HepG2 (cell line): ENCODE results near the gene ANKRD55. TPM values are rescaled to one million over a fixed set of nuclear protein-coding genes. Genes with fewer than 3 reads are reported as not detected.
A peak's percentile ranks its signal among the peaks of the same experiment; 100 is the strongest.
"Not testable (repeated sequence)": the region's sequence is repeated elsewhere in the genome, so short reads cannot be mapped to it uniquely, and the experiment has no call there.

ENCODE experiments used
- ATAC-seq: fragments of 200-7000 bp; cut with Tn5 transposase; 3 replicates; pipeline ENCODE4 v1.9.1; 2020; ENCODE audit warnings: mild to moderate bottlenecking, moderate library complexity
- BruUV-seq: library from RNA; stranded (reverse); fragments of 400-500 nt; replicated peaks from 2 replicates; lab custom pipeline; 2021; lab: Mats Ljungman, UMichigan
- CTCF ChIA-PET: fragments of 300-600 bp; formaldehyde crosslinking; extraction: SDS; loops from one replicate; lab custom pipeline; 2021; ENCODE audit warnings: low total read pairs, inconsistent platforms, low intra/inter-chr PET ratio; lab: Yijun Ruan, JAX
- POLR2A ChIA-PET: fragments of 350-600 bp; sonication (Branson Sonifier 250); formaldehyde crosslinking; loops from one replicate; lab custom pipeline; 2020; ENCODE audit warnings: antibody characterized with exemption, inconsistent platforms; lab: Yijun Ruan, JAX
- DNase-seq: peaks from one replicate; pipeline ENCODE4 v3.0.0-alpha.2; 2015; ENCODE audit warnings: low spot score
- FAIRE-seq: peaks from 3 replicates; lab custom pipeline; 2011; peaks lifted over from hg19 to GRCh38; lab: Jason Lieb, UNC
- H2AFZ ChIP-seq: one replicate; pipeline ENCODE4 v1.6.1; 2011; ENCODE audit warnings: low read length, inconsistent platforms
- H3K27ac ChIP-seq: fragments of 300-600 bp; 3 replicates; pipeline ENCODE4 v1.8.0; 2011; ENCODE audit warnings: mixed run types, mild to moderate bottlenecking, mixed read lengths, low read length, inconsistent platforms; ENCODE audit not compliant: insufficient read depth; ENCODE audit errors: extremely low read length
- H3K27me3 ChIP-seq, 2 experiments: fragments of 200-600 bp in 1 of 2; 2 replicates in 1 of 2; 3 replicates in 1 of 2; pipeline versions ENCODE4 v1.6.0 to v1.8.0; 2011; ENCODE audit warnings: low read length in 2 of 2, mild to moderate bottlenecking in 2 of 2, moderate library complexity in 2 of 2, inconsistent platforms in 1 of 2; ENCODE audit not compliant: insufficient read depth in 2 of 2, control insufficient read depth in 1 of 2
- H3K36me3 ChIP-seq, 2 experiments: fragments of 200-600 bp in 1 of 2; replicated peaks in 1 of 2; 2 replicates in 1 of 2; 3 replicates in 1 of 2; pipeline versions ENCODE4 v1.5.1 to v1.8.0; 2011; ENCODE audit warnings: low read length in 2 of 2, inconsistent platforms in 1 of 2; ENCODE audit not compliant: insufficient read depth in 2 of 2, control insufficient read depth in 1 of 2
- H3K4me1 ChIP-seq: 2 replicates; pipeline ENCODE4 v1.5.1; 2012; ENCODE audit warnings: low read length, inconsistent platforms; ENCODE audit not compliant: insufficient read depth
- H3K4me2 ChIP-seq: 2 replicates; pipeline ENCODE4 v1.6.0; 2011; ENCODE audit warnings: low read depth, low read length, inconsistent platforms
- H3K4me3 ChIP-seq, 3 experiments: fragments of 200-600 bp in 1 of 3; sonication (generic), shearing (Covaris generic) in 1 of 3; replicated peaks in 1 of 3; 2 replicates each; pipeline ENCODE4 v1.5.1; 2011 to 2016; ENCODE audit warnings: low read length in 3 of 3, inconsistent platforms in 2 of 3, low read depth in 2 of 3, mild to moderate bottlenecking in 2 of 3, control low read depth in 1 of 3, mixed read lengths in 1 of 3; ENCODE audit not compliant: insufficient read depth in 1 of 3
- H3K79me2 ChIP-seq: one replicate; pipeline ENCODE4 v1.6.1; 2011; ENCODE audit warnings: low read length, inconsistent platforms; ENCODE audit not compliant: insufficient read depth
- H3K9ac ChIP-seq: 2 replicates; pipeline ENCODE4 v1.6.0; 2011; ENCODE audit warnings: mild to moderate bottlenecking, low read depth, low read length, inconsistent platforms; ENCODE audit not compliant: insufficient read depth
- H3K9me3 ChIP-seq: 2 replicates; pipeline ENCODE4 v1.5.1; 2012; ENCODE audit warnings: mild to moderate bottlenecking, low read length
- H4K20me1 ChIP-seq: 2 replicates; pipeline ENCODE4 v1.6.0; 2011; ENCODE audit warnings: inconsistent platforms, mild to moderate bottlenecking, low read length, moderate library complexity; ENCODE audit not compliant: insufficient read depth
- MAFK ChIP-seq, 2 experiments: IDR thresholded peaks in 1 of 2; conservative IDR thresholded peaks in 1 of 2; 2 replicates each; pipeline ENCODE4 v1.6.1; 2011; ENCODE audit warnings: improper control_type of control experiment in 2 of 2, low read length in 2 of 2
- NFYB ChIP-seq: sonication (generic); formaldehyde crosslinking; IDR thresholded peaks from 2 replicates; pipeline ENCODE4 v1.4.0; 2020; ENCODE audit warnings: missing genetic modification reagents
- NFYC ChIP-seq: IDR thresholded peaks from 2 replicates; pipeline ENCODE4 v1.6.1; 2016; ENCODE audit warnings: missing genetic modification reagents, missing compliant biosample characterization
- SRF ChIP-seq: IDR thresholded peaks from 2 replicates; pipeline ENCODE4 v1.6.1; 2011; ENCODE audit warnings: mild to moderate bottlenecking, low read depth, low read length, moderate library complexity
- ZNF530 ChIP-seq: sonication (generic); formaldehyde crosslinking; IDR thresholded peaks from 2 replicates; pipeline ENCODE4 v1.5.0; 2020; ENCODE audit warnings: low read depth, mild to moderate bottlenecking, missing genetic modification reagents
- whole genome bisulfite sequencing: methylation state at CpG from one replicate; pipeline ENCODE4 v1.1.6; 2017; ENCODE audit warnings: low lambda C conversion rate; 5-methylcytosine and 5-hydroxymethylcytosine counted together
- in situ Hi-C: cut with HindIII; loops from 2 replicates; pipeline ENCODE4 v1.10.0; 2017; ENCODE audit warnings: low pct_unique_long_range_greater_than_20kb; ENCODE audit not compliant: extremely low pct_ligation_motif_present
- intact Hi-C: fragments of 100-400 bp; cut with micrococcal nuclease; formaldehyde crosslinking; loops from one replicate; pipeline ENCODE4 v1.10.0; 2022; ENCODE audit not compliant: unreplicated experiment
- polyA plus RNA-seq, 8 experiments: library from polyadenylated mRNA; depleted of rRNA in 3 of 8; stranded (reverse) in 7 of 8; unstranded in 1 of 8; fragments of >200 nt; fragmentation: Illumina TruSeq in 4 of 8; extraction: Trizol in 4 of 8; gene quantifications; 2 replicates each; pipeline versions ENCODE4 v1.2.1 to v1.2.3, GENCODE V29; 2011 to 2016; ENCODE audit warnings: low read depth in 4 of 8, missing spikeins in 1 of 8, mixed read lengths in 1 of 8; ENCODE audit not compliant: insufficient read depth in 1 of 8
- total RNA-seq, 5 experiments: library from RNA; depleted of rRNA; stranded (reverse); fragments of >200 nt; fragmentation: Illumina TruSeq; extraction: Trizol; gene quantifications; 2 replicates each; pipeline ENCODE4 v1.2.3, GENCODE V29; 2016; ENCODE audit warnings: low read depth in 1 of 5
- TF ChIP-seq, protein P1 (sequence below): sonication (generic); formaldehyde crosslinking; IDR thresholded peaks from 2 replicates; pipeline ENCODE4 v1.4.0; 2020; ENCODE audit warnings: missing genetic modification reagents
- TF ChIP-seq, protein P2 (sequence below): sonication (generic); formaldehyde crosslinking; IDR thresholded peaks from 2 replicates; pipeline ENCODE4 v1.9.0; 2021; ENCODE audit warnings: missing genetic modification reagents, borderline replicate concordance

The ANKRD55 gene
- total and polyA plus RNA-seq, 2 of the 13 experiments (the other 11 are each of a cell fraction or from before 2014, with no cell fraction given): 0.11 to 0.28 TPM

DNA sequence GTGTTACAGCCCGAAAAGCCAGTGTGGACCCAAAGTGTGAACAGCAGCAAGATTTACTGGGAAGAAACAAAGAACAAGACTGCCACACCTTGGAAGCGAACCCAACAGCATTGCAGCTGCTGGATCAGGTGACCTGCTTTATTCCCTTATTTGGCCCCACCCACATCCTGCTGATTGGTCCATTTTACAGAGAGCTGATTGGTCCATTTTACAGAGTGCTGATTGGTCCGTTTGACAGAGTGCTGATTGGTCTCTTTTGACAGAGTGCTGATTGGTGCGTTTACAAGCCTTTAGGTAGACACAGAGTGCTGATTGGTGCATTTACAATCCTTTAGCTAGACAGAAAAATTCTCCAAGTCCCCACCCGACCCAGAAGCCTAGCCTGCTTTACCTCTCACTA lies 16.0 kb upstream of the ANKRD55 start:
- H2AFZ ChIP-seq, FAIRE-seq, H3K27ac ChIP-seq, H4K20me1 ChIP-seq, in situ Hi-C loops, H3K4me3 ChIP-seq, H3K9me3 ChIP-seq, POLR2A ChIA-PET, H3K4me2 ChIP-seq, H3K9ac ChIP-seq, CTCF ChIA-PET, H3K36me3 ChIP-seq, H3K79me2 ChIP-seq, DNase-seq, H3K27me3 ChIP-seq, H3K4me1 ChIP-seq, ATAC-seq: not testable (repeated sequence)
- 47% methylated on average over 5 of the region's 5 CpGs for WGBS
- TF ChIP-seq NFYC: 0 out of 2 replicates have a peak, but pooled peaks have one; percentile 13
- peak; percentile 63 for TF ChIP-seq NFYB (CRISPR knock-in tag)
- peak; percentile 44; the same call in 1 of the 2 replicates for TF ChIP-seq SRF
- TF ChIP-seq, protein P1, sequence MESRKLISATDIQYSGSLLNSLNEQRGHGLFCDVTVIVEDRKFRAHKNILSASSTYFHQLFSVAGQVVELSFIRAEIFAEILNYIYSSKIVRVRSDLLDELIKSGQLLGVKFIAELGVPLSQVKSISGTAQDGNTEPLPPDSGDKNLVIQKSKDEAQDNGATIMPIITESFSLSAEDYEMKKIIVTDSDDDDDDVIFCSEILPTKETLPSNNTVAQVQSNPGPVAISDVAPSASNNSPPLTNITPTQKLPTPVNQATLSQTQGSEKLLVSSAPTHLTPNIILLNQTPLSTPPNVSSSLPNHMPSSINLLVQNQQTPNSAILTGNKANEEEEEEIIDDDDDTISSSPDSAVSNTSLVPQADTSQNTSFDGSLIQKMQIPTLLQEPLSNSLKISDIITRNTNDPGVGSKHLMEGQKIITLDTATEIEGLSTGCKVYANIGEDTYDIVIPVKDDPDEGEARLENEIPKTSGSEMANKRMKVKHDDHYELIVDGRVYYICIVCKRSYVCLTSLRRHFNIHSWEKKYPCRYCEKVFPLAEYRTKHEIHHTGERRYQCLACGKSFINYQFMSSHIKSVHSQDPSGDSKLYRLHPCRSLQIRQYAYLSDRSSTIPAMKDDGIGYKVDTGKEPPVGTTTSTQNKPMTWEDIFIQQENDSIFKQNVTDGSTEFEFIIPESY: peak; percentile 55; the same call in 1 of the 2 replicates
- TF ChIP-seq, all 625 proteins: peak for 4; not testable (repeated sequence) for 621
- BruUV-seq, intact Hi-C loops: not testable (repeated sequence)

DNA sequence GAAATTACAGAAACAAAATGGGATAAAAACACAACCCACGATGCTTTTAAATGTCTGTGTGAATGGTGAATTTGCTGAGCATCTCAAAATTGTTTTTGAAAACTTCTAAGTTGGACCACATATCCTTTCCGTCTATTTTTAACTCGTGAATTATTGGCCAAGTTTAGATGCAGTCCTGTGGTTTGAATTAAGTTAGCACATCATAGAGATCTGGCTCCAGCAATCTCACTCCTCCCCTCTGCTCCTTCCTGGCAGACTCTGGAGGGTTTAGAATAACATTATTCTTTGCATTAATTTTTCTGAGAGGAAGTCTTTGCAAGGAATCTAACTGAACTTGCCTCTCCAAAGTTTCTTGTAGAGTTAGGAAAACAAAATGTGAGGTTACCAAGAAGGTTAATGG lies 14.5 kb upstream of the ANKRD55 start:
- H4K20me1 ChIP-seq: no peaks in the 10 kb centered on the region
- no peak overlapping the region for H3K4me3 ChIP-seq
- no peaks in the 10 kb centered on the region for H3K36me3 ChIP-seq
- in situ Hi-C loops (no loop called here), intact Hi-C loops (no loop called here)
- no peaks in the 10 kb centered on the region; a peak in 1 of 5 replicates for H3K27me3 ChIP-seq
- DNase-seq (no peak), ATAC-seq (no peak), FAIRE-seq (no peak)
- no peaks in the 10 kb centered on the region for H3K79me2 ChIP-seq
- 25% methylated on average over 3 of the region's 3 CpGs for WGBS
- no peak overlapping the region for H2AFZ ChIP-seq
- no peaks in the 10 kb centered on the region for H3K4me1 ChIP-seq
- H3K27ac ChIP-seq: no peak overlapping the region
- ChIA-PET CTCF (no interaction called here), POLR2A (no interaction called here)
- TF ChIP-seq ZNF530 (CRISPR knock-in tag) (no peak), MAFK (conservative IDR thresholded peaks at IDR 0.05 in 1 of 2, IDR thresholded peaks at IDR 0.05 in 1 of 2; ENCODE audit: low read length in 2 of 2) (0 out of 4 replicates have a peak, but pooled peaks of 1 of the 2 experiments have one; percentile 16)
- TF ChIP-seq, protein P2, sequence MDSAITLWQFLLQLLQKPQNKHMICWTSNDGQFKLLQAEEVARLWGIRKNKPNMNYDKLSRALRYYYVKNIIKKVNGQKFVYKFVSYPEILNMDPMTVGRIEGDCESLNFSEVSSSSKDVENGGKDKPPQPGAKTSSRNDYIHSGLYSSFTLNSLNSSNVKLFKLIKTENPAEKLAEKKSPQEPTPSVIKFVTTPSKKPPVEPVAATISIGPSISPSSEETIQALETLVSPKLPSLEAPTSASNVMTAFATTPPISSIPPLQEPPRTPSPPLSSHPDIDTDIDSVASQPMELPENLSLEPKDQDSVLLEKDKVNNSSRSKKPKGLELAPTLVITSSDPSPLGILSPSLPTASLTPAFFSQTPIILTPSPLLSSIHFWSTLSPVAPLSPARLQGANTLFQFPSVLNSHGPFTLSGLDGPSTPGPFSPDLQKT (CRISPR knock-in tag): no peak
- no TSS peak for BruUV-seq
- H3K4me2 ChIP-seq: no peak overlapping the region
- H3K9ac ChIP-seq: no peak overlapping the region
- peaks cover 7% of the 10 kb centered on the region for H3K9me3 ChIP-seq
